ENCODE results near the gene PRKD2. TPM values are rescaled to one million over a fixed set of nuclear protein-coding genes. Genes with fewer than 3 reads are reported as not detected.

The PRKD2 gene
- total and polyA plus RNA-seq, 10 of the 15 experiments (the other 5 are each of a cell fraction or from before 2014, with no cell fraction given): 2.3 to 98.8 (median 32.9) TPM

- FAIRE-seq: peak; percentile 99
- H4K20me1 ChIP-seq (ENCODE audit: control insufficient read depth, insufficient read depth): no peaks in the 10 kb centered on the region
- in situ Hi-C loops (cut with MboI) (loop anchor here (5.0 kb wide), 1 partner anchor 49 kb away; no protein-coding TSS in a partner anchor), intact Hi-C loops (cut with micrococcal nuclease; ENCODE audit: unreplicated experiment) (no loop called here)
- peak within 1 kb of the TSS; percentile 59 for H3K4me3 ChIP-seq
- H3K27me3 ChIP-seq (replicated peaks in 1 of 2; ENCODE audit: control insufficient read depth in 2 of 2, insufficient read depth in 2 of 2, low read length in 1 of 2): peaks cover 3% of the 10 kb centered on the region in 2 experiments; a peak in 3 of 4 replicates
- H3K4me2 ChIP-seq (ENCODE audit: control insufficient read depth, insufficient read depth): peak within 1 kb of the TSS; percentile 94
- ChIA-PET SMC1A (ENCODE audit: uncharacterized antibody, unreplicated experiment) (interaction anchor here (0.9 to 7.7 kb wide), 20 partner anchors 8 to 313 kb away, joined by 3 to 286 read pairs (median 6); partner anchors contain the start of genes CALM3, GNG8 and PTGIR), POLR2A (interaction anchor here (0.6 to 2.1 kb wide), 9 partner anchors 9 to 73 kb away, joined by 3 to 30 read pairs (median 6); partner anchors contain the start of gene PTGIR), CTCF (interaction anchor here (1.0 to 11.5 kb wide), 30 partner anchors 9 to 313 kb away, joined by 3 to 434 read pairs (median 8); partner anchors contain the start of gene CALM3), RAD21 (ENCODE audit: unreplicated experiment) (interaction anchor here (0.6 to 4.4 kb wide), 25 partner anchors 9 to 1156 kb away, joined by 3 to 245 read pairs (median 6); partner anchors contain the start of genes CALM3, FKRP, PRKD2 and PTGIR)
- peak within 1 kb of the TSS; percentile 69 for H2AFZ ChIP-seq (ENCODE audit: control insufficient read depth, low read depth, low read length)
- no peaks in the 10 kb centered on the region for H3K36me3 ChIP-seq (ENCODE audit: control insufficient read depth in 2 of 2, insufficient read depth in 2 of 2, low read length in 1 of 2)
- peak; percentile 97 for ATAC-seq
- no TSS peak for BruUV-seq (replicated peaks)
- H3K9ac ChIP-seq (ENCODE audit: control insufficient read depth, insufficient read depth, low read length): peak within 1 kb of the TSS; percentile 34; the same call in 1 of the 2 replicates
- H3K79me2 ChIP-seq (ENCODE audit: control insufficient read depth, insufficient read depth, low read length): no peaks in the 10 kb centered on the region
- H3K4me1 ChIP-seq (ENCODE audit: control insufficient read depth, insufficient read depth, low read length): peaks cover 22% of the 10 kb centered on the region
- DNase-seq (ENCODE audit: low read depth, low spot score): peak; percentile 99
- H3K9me3 ChIP-seq (replicated peaks; ENCODE audit: control insufficient read depth, insufficient read depth, low read length): no peaks in the 10 kb centered on the region
- 2% methylated on average over 41 of the region's 61 CpGs for WGBS (ENCODE audit: insufficient coverage, insufficient replicate concordance, low lambda C conversion rate, missing lambda C conversion rate)
- H3K27ac ChIP-seq (ENCODE audit: control insufficient read depth, insufficient read depth): no peak within 1 kb of the TSS; the same call in 1 of the 2 replicates
- TF ChIP-seq CREB1 (IDR thresholded peaks at IDR 0.05; ENCODE audit: low read depth): peak; percentile 93
- TF ChIP-seq ATF7 (IDR thresholded peaks at IDR 0.05; ENCODE audit: low read depth): peak; percentile 18; the same call in 1 of the 2 replicates
- peak; percentile 93 for TF ChIP-seq RAD51 (IDR thresholded peaks at IDR 0.05)
- TF ChIP-seq USF1 (IDR thresholded peaks at IDR 0.05; ENCODE audit: borderline replicate concordance, extremely low read length, insufficient read depth, low read depth, low read length): peak; percentile 70
- peak; percentile 41; the same call in 1 of the 2 replicates for TF ChIP-seq TCF12 (IDR thresholded peaks at IDR 0.05; ENCODE audit: low read depth, low read length)
- TF ChIP-seq POU2F2 (IDR thresholded peaks at IDR 0.05; ENCODE audit: borderline replicate concordance, low read depth, low read length): peak; percentile 36; the same call in 1 of the 3 replicates
- peak; percentile 67; the same call in 1 of the 2 replicates for TF ChIP-seq NFYB (IDR thresholded peaks at IDR 0.05; ENCODE audit: insufficient read depth, low read depth, low read length)
- TF ChIP-seq DPF2 (IDR thresholded peaks at IDR 0.05): no peak
- no peak for TF ChIP-seq E2F8 (IDR thresholded peaks at IDR 0.05; ENCODE audit: low read depth, partially characterized antibody)
- TF ChIP-seq MEF2B (IDR thresholded peaks at IDR 0.05; ENCODE audit: partially characterized antibody, poor library complexity, severe bottlenecking): peak; percentile 71
- peak; percentile 82 for TF ChIP-seq RFX5 (IDR thresholded peaks at IDR 0.05; ENCODE audit: low read depth, low read length)
- no peak for TF ChIP-seq NR2F1 (conservative IDR thresholded peaks at IDR 0.05)
- TF ChIP-seq EGR1 (IDR thresholded peaks at IDR 0.05; ENCODE audit: borderline replicate concordance in 1 of 2, low read depth in 2 of 2, low read length in 2 of 2): 0 out of 3 replicates have a peak, but pooled peaks of 1 of the 2 experiments have one; percentile 22
- TF ChIP-seq TARDBP (IDR thresholded peaks at IDR 0.05; ENCODE audit: borderline replicate concordance): no peak
- 0 out of 2 replicates have a peak, but pooled peaks have one; percentile 16 for TF ChIP-seq BACH1 (IDR thresholded peaks at IDR 0.05; ENCODE audit: borderline replicate concordance)
- TF ChIP-seq, protein P1, sequence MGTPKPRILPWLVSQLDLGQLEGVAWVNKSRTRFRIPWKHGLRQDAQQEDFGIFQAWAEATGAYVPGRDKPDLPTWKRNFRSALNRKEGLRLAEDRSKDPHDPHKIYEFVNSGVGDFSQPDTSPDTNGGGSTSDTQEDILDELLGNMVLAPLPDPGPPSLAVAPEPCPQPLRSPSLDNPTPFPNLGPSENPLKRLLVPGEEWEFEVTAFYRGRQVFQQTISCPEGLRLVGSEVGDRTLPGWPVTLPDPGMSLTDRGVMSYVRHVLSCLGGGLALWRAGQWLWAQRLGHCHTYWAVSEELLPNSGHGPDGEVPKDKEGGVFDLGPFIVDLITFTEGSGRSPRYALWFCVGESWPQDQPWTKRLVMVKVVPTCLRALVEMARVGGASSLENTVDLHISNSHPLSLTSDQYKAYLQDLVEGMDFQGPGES (IDR thresholded peaks at IDR 0.05): peak; percentile 68
- peak; percentile 76; the same call in 1 of the 2 replicates for TF ChIP-seq CHD2 (IDR thresholded peaks at IDR 0.05; ENCODE audit: borderline replicate concordance, low read depth, low read length)
- no peak; the same call in 1 of the 2 replicates for TF ChIP-seq SIN3A (IDR thresholded peaks at IDR 0.05; ENCODE audit: low read depth, low read length)
Observed at GRCh38 chr19:46661020-46661731, 55.7 kb downstream of the PRKD2 start, which contains the start of gene DACT3. DACT3 (minus strand) TSS chr19:46661182; CDS start chr19:46661064, 118 bp downstream.

Data from GM12878 (cell line).